Upper lobe of right lung (tissue), 1 donor: ENCODE data around the gene GABRA4. TPM values are rescaled to one million over a fixed set of nuclear protein-coding genes. Genes with fewer than 3 reads are reported as not detected.

Source experiments
- ATAC-seq: fragments of 200-7000 bp; cut with Tn5 transposase; one replicate; pipeline ENCODE4 v1.9.1; 2020; ENCODE audit warnings: mild to moderate bottlenecking, moderate library complexity
- DNase-seq: peaks from one replicate; pipeline ENCODE4 v3.0.0-alpha.2; 2020
- H3K27ac ChIP-seq: fragments of 200-600 bp; one replicate; pipeline ENCODE4 v1.8.0; 2022
- H3K27me3 ChIP-seq: fragments of 200-600 bp; one replicate; pipeline ENCODE4 v1.8.0; 2022; ENCODE audit warnings: mild to moderate bottlenecking
- H3K36me3 ChIP-seq: fragments of 200-600 bp; one replicate; pipeline ENCODE4 v1.8.0; 2022
- H3K4me1 ChIP-seq: fragments of 200-600 bp; one replicate; pipeline ENCODE4 v1.8.0; 2022
- H3K4me3 ChIP-seq: fragments of 200-600 bp; one replicate; pipeline ENCODE4 v1.8.0; 2022; ENCODE audit warnings: mild to moderate bottlenecking
- H3K9me3 ChIP-seq: fragments of 200-600 bp; one replicate; pipeline ENCODE4 v1.8.0; 2022
- intact Hi-C: fragments of 100-400 bp; cut with DNase I; formaldehyde crosslinking; loops from one replicate; pipeline ENCODE4 v1.11.0; 2022
- total RNA-seq: library from RNA; stranded (reverse); fragmentation: NEBNext Ultra II Directional; extraction: Animal tissue kit (Norgen Biotek cat#: 25700); gene quantifications from one replicate; pipeline ENCODE4 v1.2.1, GENCODE V29; 2021
- TF ChIP-seq, protein P1 (sequence below): fragments of 200-600 bp; IDR thresholded peaks from one replicate; pipeline ENCODE4 v1.8.0; 2022; ENCODE audit warnings: antibody characterized with exemption
- donor health status: DM: no; HTN: yes; CAD: no; lungs with severe emphysema.

Gene GABRA4
- total RNA-seq, 1 donor from 2014 or later: not detected

DNA sequence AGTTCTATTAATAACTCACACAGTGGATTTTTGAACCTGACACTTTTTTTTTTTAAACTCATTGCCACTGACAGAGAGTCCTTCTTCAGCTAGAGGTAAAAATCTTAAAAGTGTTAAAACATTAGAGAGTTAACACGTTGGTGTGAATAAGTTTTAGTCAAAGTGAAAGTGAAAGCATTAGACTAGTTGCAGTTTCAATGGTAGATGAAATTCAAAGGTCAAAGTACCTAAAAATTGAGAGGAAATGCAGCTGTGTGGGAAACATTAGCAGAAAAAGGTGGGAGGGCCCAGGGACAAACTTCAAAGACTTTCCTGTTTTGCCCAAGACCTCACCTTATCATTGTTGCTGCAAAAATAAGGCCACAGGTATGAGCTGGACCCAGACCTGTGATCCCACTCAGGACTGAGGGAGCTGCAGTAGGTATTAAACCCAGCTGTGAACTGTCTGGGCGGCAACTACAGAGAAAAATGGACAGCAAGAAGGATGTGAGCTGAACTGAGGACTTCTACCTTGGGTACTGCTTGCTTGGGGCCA, 17.6 kb upstream of the GABRA4 start:
- H3K4me1 ChIP-seq: no peaks in the 10 kb centered on the region
- H3K27me3 ChIP-seq: no peaks in the 10 kb centered on the region
- H3K27ac ChIP-seq: no peak overlapping the region
- no peak for ATAC-seq
- no peak overlapping the region for H3K4me3 ChIP-seq
- intact Hi-C loops: no loop called here
- TF ChIP-seq, protein P1, sequence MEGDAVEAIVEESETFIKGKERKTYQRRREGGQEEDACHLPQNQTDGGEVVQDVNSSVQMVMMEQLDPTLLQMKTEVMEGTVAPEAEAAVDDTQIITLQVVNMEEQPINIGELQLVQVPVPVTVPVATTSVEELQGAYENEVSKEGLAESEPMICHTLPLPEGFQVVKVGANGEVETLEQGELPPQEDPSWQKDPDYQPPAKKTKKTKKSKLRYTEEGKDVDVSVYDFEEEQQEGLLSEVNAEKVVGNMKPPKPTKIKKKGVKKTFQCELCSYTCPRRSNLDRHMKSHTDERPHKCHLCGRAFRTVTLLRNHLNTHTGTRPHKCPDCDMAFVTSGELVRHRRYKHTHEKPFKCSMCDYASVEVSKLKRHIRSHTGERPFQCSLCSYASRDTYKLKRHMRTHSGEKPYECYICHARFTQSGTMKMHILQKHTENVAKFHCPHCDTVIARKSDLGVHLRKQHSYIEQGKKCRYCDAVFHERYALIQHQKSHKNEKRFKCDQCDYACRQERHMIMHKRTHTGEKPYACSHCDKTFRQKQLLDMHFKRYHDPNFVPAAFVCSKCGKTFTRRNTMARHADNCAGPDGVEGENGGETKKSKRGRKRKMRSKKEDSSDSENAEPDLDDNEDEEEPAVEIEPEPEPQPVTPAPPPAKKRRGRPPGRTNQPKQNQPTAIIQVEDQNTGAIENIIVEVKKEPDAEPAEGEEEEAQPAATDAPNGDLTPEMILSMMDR: no peak
- no peak for DNase-seq
- H3K9me3 ChIP-seq: no peaks in the 10 kb centered on the region
- no peaks in the 10 kb centered on the region for H3K36me3 ChIP-seq

DNA sequence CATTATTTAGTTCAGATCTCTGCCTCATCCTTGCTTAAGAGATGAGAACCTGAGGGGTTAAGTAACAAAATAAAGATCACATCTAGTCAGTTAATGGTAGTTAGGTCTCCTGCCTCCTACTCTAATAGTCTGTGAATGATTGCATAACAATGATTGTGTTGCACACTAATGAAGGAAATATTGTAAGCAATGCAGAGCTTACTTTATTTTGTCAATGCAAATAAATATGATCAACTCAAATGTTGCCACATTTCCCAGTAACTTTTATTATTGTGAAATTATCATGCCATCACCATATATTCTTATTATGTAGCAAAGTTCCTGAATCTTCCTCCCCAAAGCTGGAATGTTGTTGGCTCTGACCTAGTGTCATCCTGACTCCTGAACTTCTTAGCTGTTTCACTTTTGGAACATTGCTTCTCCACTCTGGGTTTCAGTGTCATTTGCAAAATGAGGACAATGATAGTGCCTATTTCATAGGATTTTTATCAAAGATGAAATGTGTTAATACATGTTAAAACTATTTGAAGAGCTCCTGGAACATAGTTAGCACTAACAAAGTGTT, 17.0 kb upstream of the GABRA4 start:
- H3K4me3 ChIP-seq: no peak overlapping the region
- TF ChIP-seq, protein P1: no peak
- intact Hi-C loops: no loop called here
- H3K36me3 ChIP-seq: no peaks in the 10 kb centered on the region
- H3K27me3 ChIP-seq: no peaks in the 10 kb centered on the region
- no peak for ATAC-seq
- no peaks in the 10 kb centered on the region for H3K9me3 ChIP-seq
- DNase-seq: no peak
- no peak overlapping the region for H3K27ac ChIP-seq
- no peaks in the 10 kb centered on the region for H3K4me1 ChIP-seq

DNA sequence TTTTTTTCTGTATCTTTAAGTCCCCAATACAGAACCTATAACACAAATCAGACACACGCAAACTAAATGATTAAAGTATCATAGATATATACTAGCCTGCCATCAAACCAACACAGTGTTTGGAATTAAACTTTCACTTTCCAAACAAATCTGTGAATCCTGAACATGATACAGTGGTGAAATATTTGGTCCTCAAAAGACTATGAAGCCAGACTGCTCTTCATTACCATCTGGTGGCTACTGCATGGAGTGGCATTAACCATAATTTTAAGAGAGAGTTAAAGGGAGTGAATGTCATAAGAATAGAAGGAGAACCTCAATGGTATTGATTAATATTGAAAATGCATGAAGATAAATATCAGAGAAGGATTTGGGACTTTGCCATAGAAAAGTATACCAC, 9.2 kb upstream of the GABRA4 start:
- DNase-seq (no peak), ATAC-seq (no peak)
- H3K27ac ChIP-seq: no peak overlapping the region
- H3K4me1 ChIP-seq: no peaks in the 10 kb centered on the region
- H3K36me3 ChIP-seq: no peaks in the 10 kb centered on the region
- no peak overlapping the region for H3K4me3 ChIP-seq
- no peaks in the 10 kb centered on the region for H3K9me3 ChIP-seq
- H3K27me3 ChIP-seq: no peaks in the 10 kb centered on the region
- intact Hi-C loops: no loop called here
- TF ChIP-seq, protein P1: no peak

DNA sequence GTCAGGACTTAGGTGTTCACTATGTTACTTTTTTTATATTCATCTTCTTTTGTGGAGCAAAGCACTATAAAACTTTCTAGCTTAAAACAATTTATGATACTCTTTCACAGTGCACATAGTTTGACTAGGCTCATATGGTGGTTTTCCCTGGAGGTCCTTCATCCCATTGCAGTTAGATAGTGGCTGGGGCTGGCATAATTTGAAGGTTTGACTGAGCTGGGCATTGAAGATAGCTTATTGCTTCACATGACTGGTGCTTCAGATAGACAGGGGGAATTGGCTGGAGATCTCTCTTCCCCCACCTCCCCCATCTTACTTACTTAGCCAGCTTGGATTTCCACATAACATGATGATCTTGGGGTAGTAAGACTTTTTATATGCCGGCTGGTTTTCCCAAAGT, 7.0 kb upstream of the GABRA4 start:
- Histone ChIP-seq H3K4me3 (no peak overlapping the region), H3K27ac (no peak overlapping the region), H3K27me3 (no peaks in the 10 kb centered on the region), H3K4me1 (no peaks in the 10 kb centered on the region), H3K9me3 (no peaks in the 10 kb centered on the region), H3K36me3 (no peaks in the 10 kb centered on the region)
- TF ChIP-seq, protein P1: no peak
- DNase-seq (no peak), ATAC-seq (no peak)
- intact Hi-C loops: no loop called here

DNA sequence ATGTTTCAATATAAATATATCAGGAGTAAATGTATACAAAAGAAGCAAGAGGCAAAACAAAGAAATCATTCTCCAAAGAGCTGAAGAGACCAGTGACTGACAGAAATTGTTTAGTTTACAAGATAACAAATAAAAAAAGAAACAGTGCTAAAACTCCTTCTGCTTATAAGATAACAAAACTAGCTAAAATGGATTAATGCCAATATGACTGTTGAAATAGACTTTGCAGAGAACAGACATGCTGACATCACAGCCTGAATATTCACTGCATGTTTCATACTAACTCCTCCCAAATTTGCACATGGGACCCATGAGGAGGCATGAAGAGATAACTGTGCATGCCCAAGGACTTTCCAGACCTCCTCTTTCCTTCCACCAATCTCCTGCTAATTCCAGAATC, 6.2 kb upstream of the GABRA4 start:
- Histone ChIP-seq H3K27me3 (peaks cover 8% of the 10 kb centered on the region), H3K27ac (no peak overlapping the region), H3K9me3 (no peaks in the 10 kb centered on the region), H3K36me3 (no peaks in the 10 kb centered on the region), H3K4me1 (no peaks in the 10 kb centered on the region), H3K4me3 (no peak overlapping the region)
- intact Hi-C loops: no loop called here
- TF ChIP-seq, protein P1: no peak
- DNase-seq (no peak), ATAC-seq (no peak)

DNA sequence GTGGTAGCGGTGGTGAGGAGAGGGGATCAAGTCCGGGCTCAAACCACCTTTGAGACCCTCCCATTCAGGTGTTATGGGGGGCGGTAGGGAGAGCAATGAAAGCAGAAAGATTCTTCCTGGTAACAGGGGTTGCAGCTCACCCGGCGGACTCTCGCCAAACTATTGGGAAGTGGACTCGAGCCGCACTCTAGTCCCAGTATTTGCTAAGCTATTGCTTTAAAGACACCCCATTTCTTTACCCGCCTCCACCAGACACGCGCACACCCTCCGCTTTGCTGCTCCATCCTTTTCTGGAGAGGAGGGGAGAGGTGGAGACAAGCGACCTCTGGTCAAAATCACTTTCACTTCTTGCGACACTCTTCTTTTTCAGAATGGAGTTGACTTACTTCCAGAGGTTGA, 625 bp upstream of the GABRA4 start:
- Histone ChIP-seq H3K4me1 (peaks cover 10% of the 10 kb centered on the region), H3K36me3 (no peaks in the 10 kb centered on the region), H3K27me3 (peaks cover 38% of the 10 kb centered on the region), H3K27ac (no peak overlapping the region), H3K4me3 (peak overlapping the region; percentile 9), H3K9me3 (no peaks in the 10 kb centered on the region)
- TF ChIP-seq, protein P1: no peak
- DNase-seq: no peak
- no peak for ATAC-seq
- intact Hi-C loops: no loop called here
